Measurements from ENCODE around the gene PRR7. TPM values are rescaled to one million over a fixed set of nuclear protein-coding genes. Genes with fewer than 3 reads are reported as not detected.

Gene PRR7
- total RNA-seq, 1 experiment from 2014 or later, result 40.6 TPM

GRCh38 chr5:177476531-177477233 is 30.1 kb downstream of the PRR7 start:
- intact Hi-C loops (cut with micrococcal nuclease), result no loop called here
- H3K27ac ChIP-seq (ENCODE audit: low read length), result no peak overlapping the region

GRCh38 chr5:177477701-177478477 is 31.3 kb downstream of the PRR7 start:
- no peaks in the 10 kb centered on the region for H3K4me1 ChIP-seq (ENCODE audit: insufficient read depth, low read length)
- H3K4me3 ChIP-seq (ENCODE audit: low read length), result no peak overlapping the region
- BruUV-seq (replicated peaks), result no TSS peak
- TF ChIP-seq CTCF (conservative IDR thresholded peaks at IDR 0.05; ENCODE audit: low read depth, low read length) (no peak), EZH2phosphoT487 (IDR thresholded peaks at IDR 0.05; ENCODE audit: borderline replicate concordance, low read length) (no peak), EZH2 (IDR thresholded peaks at IDR 0.05; ENCODE audit: low read length, unreplicated experiment) (no peak)
- H3K4me2 ChIP-seq (ENCODE audit: low read length), result no peak overlapping the region
- H3F3A ChIP-seq (ENCODE audit: low read length, unreplicated experiment), result peaks cover 3% of the 10 kb centered on the region
- ATAC-seq (no peak), DNase-seq (no peak)
- no peak overlapping the region for H3K9ac ChIP-seq (ENCODE audit: low read length)
- H3K27ac ChIP-seq (ENCODE audit: low read length), result no peak overlapping the region
- ChIA-PET POLR2A (ENCODE audit: unreplicated experiment) (no interaction called here), CTCF (no interaction called here)
- H3K79me2 ChIP-seq (ENCODE audit: low read length), result no peaks in the 10 kb centered on the region
- no peaks in the 10 kb centered on the region for H4K20me1 ChIP-seq (ENCODE audit: low read length)
- no peaks in the 10 kb centered on the region for H3K36me3 ChIP-seq (ENCODE audit: low read depth, low read length)
- H3K9me2 ChIP-seq (replicated peaks; ENCODE audit: low read length), result no peaks in the 10 kb centered on the region
- H3K9me3 ChIP-seq (ENCODE audit: low read length), result no peaks in the 10 kb centered on the region
- no peak overlapping the region for H2AFZ ChIP-seq (ENCODE audit: low read length)
- intact Hi-C loops (cut with micrococcal nuclease), result no loop called here
- no peaks in the 10 kb centered on the region for H3K27me3 ChIP-seq (ENCODE audit: low read length)

More at GRCh38 chr5:177476531-177477233, 30.1 kb downstream of the PRR7 start:
- Histone ChIP-seq H4K20me1 (ENCODE audit: low read length) (0 out of 2 replicates have a peak, but pooled peaks cover 6% of the 10 kb centered on the region), H3K36me3 (ENCODE audit: low read depth, low read length) (no peaks in the 10 kb centered on the region), H2AFZ (ENCODE audit: low read length) (no peak overlapping the region), H3K4me2 (ENCODE audit: low read length) (no peak overlapping the region), H3K9me3 (ENCODE audit: low read length) (no peaks in the 10 kb centered on the region), H3K4me3 (ENCODE audit: low read length) (no peak overlapping the region), H3K4me1 (ENCODE audit: insufficient read depth, low read length) (peaks cover 9% of the 10 kb centered on the region), H3K9ac (ENCODE audit: low read length) (no peak overlapping the region), H3F3A (ENCODE audit: low read length, unreplicated experiment) (no peaks in the 10 kb centered on the region), H3K27me3 (ENCODE audit: low read length) (no peaks in the 10 kb centered on the region), H3K79me2 (ENCODE audit: low read length) (peaks cover 11% of the 10 kb centered on the region), H3K9me2 (replicated peaks; ENCODE audit: low read length) (no peaks in the 10 kb centered on the region)
- TF ChIP-seq EZH2 (IDR thresholded peaks at IDR 0.05; ENCODE audit: low read length, unreplicated experiment) (no peak), EZH2phosphoT487 (IDR thresholded peaks at IDR 0.05; ENCODE audit: borderline replicate concordance, low read length) (no peak), CTCF (conservative IDR thresholded peaks at IDR 0.05; ENCODE audit: low read depth, low read length) (no peak)
- ATAC-seq (no peak), DNase-seq (no peak)
- ChIA-PET CTCF (interaction anchor here (0.7 kb wide), 1 partner anchor 72 kb away, joined by 3 read pairs; no protein-coding TSS in a partner anchor), POLR2A (ENCODE audit: unreplicated experiment) (no interaction called here)
- no TSS peak for BruUV-seq (replicated peaks)
